HK-2 (cell line): ENCODE data around the gene SAMD1.

Source experiments
- DNase-seq: peaks from one replicate; pipeline ENCODE4 v3.0.0-alpha.2; 2018; ENCODE audit not compliant: unreplicated experiment

The SAMD1 gene

GRCh38 chr19:14113762-14114414 is 23.3 kb upstream of the SAMD1 start:
- peak; percentile 21 for DNase-seq

- no peak for DNase-seq
Measured at GRCh38 chr19:14112809-14113385, 22.3 kb upstream of the SAMD1 start.

GRCh38 chr19:14112051-14112808 is 21.7 kb upstream of the SAMD1 start:
- no peak for DNase-seq

- DNase-seq = no peak
Measured at GRCh38 chr19:14111486-14111885, 20.9 kb upstream of the SAMD1 start.

- no peak for DNase-seq
Measured at GRCh38 chr19:14110650-14111049, 20.1 kb upstream of the SAMD1 start.

- DNase-seq = no peak
Measured at GRCh38 chr19:14107581-14108461, 17.3 kb upstream of the SAMD1 start.

- DNase-seq = no peak
Measured at GRCh38 chr19:14106840-14107239, 16.3 kb upstream of the SAMD1 start.

GRCh38 chr19:14105680-14106079 is 15.1 kb upstream of the SAMD1 start:
- no peak for DNase-seq

GRCh38 chr19:14103310-14103709 is 12.8 kb upstream of the SAMD1 start:
- no peak for DNase-seq

GRCh38 chr19:14102756-14103155 is 12.2 kb upstream of the SAMD1 start:
- DNase-seq = no peak

- no peak for DNase-seq
Measured at GRCh38 chr19:14102102-14102696, 11.6 kb upstream of the SAMD1 start.

- DNase-seq = no peak
Measured at GRCh38 chr19:14101003-14101545, 10.5 kb upstream of the SAMD1 start.

- no peak for DNase-seq
Measured at GRCh38 chr19:14097532-14098151, 7.1 kb upstream of the SAMD1 start.

- DNase-seq = no peak
Measured at GRCh38 chr19:14096272-14096992, 5.9 kb upstream of the SAMD1 start.

- DNase-seq = no peak
Measured at GRCh38 chr19:14094854-14095253, 4.3 kb upstream of the SAMD1 start.

GRCh38 chr19:14093117-14093823 is 2.7 kb upstream of the SAMD1 start:
- DNase-seq = no peak

- no peak for DNase-seq
Measured at GRCh38 chr19:14091813-14092462, 1.4 kb upstream of the SAMD1 start.

- peak; percentile 55 for DNase-seq
Measured at GRCh38 chr19:14091081-14091812, 696 bp upstream of the SAMD1 start.
